PC-9 (cell line): ENCODE measurements around the gene MYH6. TPM values are rescaled to one million over a fixed set of nuclear protein-coding genes. Genes with fewer than 3 reads are reported as not detected.
A peak's percentile ranks its signal among the peaks of the same experiment; 100 is the strongest.

Experiments
- BruUV-seq: library from RNA; stranded (reverse); fragments of 400-500 nt; replicated peaks from 2 replicates; lab custom pipeline; 2021; lab: Mats Ljungman, UMichigan
- CTCF ChIA-PET: fragments of 300-600 bp; sonication (Branson Sonifier 250); formaldehyde crosslinking; loops from one replicate; lab custom pipeline; 2022; ENCODE audit warnings: antibody characterized with exemption; lab: Charles Lee
- POLR2A ChIA-PET: fragments of 300-600 bp; sonication (Branson Sonifier 250); formaldehyde crosslinking; loops from one replicate; lab custom pipeline; 2022; ENCODE audit warnings: antibody characterized with exemption; ENCODE audit not compliant: unreplicated experiment; lab: Charles Lee
- DNase-seq, 2 experiments: peaks; one replicate each; pipeline versions ENCODE4 v3.0.0 to v3.0.0-alpha.2; 2015 to 2022; ENCODE audit warnings: mixed read lengths in 1 of 2
- H2AFZ ChIP-seq: fragments of 200-600 bp; sonication (generic); 2 replicates; pipeline ENCODE4 v1.8.1; 2017; ENCODE audit warnings: antibody characterized with exemption
- H3F3A ChIP-seq: fragments of 200-600 bp; sonication (generic); 2 replicates; pipeline ENCODE4 v1.8.1; 2017; ENCODE audit warnings: antibody characterized with exemption, mild to moderate bottlenecking, low read depth; ENCODE audit not compliant: insufficient read depth
- H3K27ac ChIP-seq: fragments of 200-600 bp; sonication (generic); 2 replicates; pipeline ENCODE4 v1.6.1; 2016; ENCODE audit warnings: mixed run types
- H3K27me3 ChIP-seq: fragments of 200-600 bp; sonication (generic); 2 replicates; pipeline ENCODE4 v1.6.1; 2016; ENCODE audit warnings: low read depth, mixed run types; ENCODE audit not compliant: insufficient read depth
- H3K36me3 ChIP-seq: fragments of 200-600 bp; sonication (generic); 2 replicates; pipeline ENCODE4 v1.6.1; 2016; ENCODE audit warnings: low read depth, mixed run types
- H3K4me1 ChIP-seq: fragments of 200-600 bp; sonication (generic); replicated peaks from 2 replicates; pipeline ENCODE4 v1.6.1; 2016; ENCODE audit warnings: mixed run types; ENCODE audit not compliant: insufficient read depth
- H3K4me2 ChIP-seq: fragments of 200-600 bp; sonication (generic); 2 replicates; pipeline ENCODE4 v1.6.1; 2017; ENCODE audit warnings: mixed run types
- H3K4me3 ChIP-seq: fragments of 200-600 bp; sonication (generic); 2 replicates; pipeline ENCODE4 v1.6.1; 2016; ENCODE audit warnings: mixed run types
- H3K79me2 ChIP-seq: fragments of 200-600 bp; sonication (generic); 2 replicates; pipeline ENCODE4 v1.6.1; 2017; ENCODE audit warnings: low read depth, mixed run types
- H3K9me2 ChIP-seq: fragments of 200-600 bp; sonication (generic); 2 replicates; pipeline ENCODE4 v1.8.1; 2017; ENCODE audit warnings: mild to moderate bottlenecking; ENCODE audit not compliant: insufficient read depth
- H3K9me3 ChIP-seq: fragments of 200-600 bp; sonication (generic); 2 replicates; pipeline ENCODE4 v1.8.1; 2016; ENCODE audit warnings: low read depth; ENCODE audit not compliant: insufficient read depth
- H4K20me1 ChIP-seq: fragments of 200-600 bp; sonication (generic); 2 replicates; pipeline ENCODE4 v1.8.1; 2017; ENCODE audit not compliant: insufficient read depth
- CTCF ChIP-seq: fragments of 200-600 bp; sonication (generic); conservative IDR thresholded peaks from 2 replicates; pipeline ENCODE4 v1.6.1; 2017; ENCODE audit warnings: mixed run types, antibody characterized with exemption, mild to moderate bottlenecking, moderate library complexity
- EZH2 ChIP-seq: fragments of 200-600 bp; sonication (generic); IDR thresholded peaks from 2 replicates; pipeline ENCODE4 v1.8.0; 2017; ENCODE audit warnings: antibody characterized with exemption, low read depth
- intact Hi-C: fragments of 100-400 bp; cut with micrococcal nuclease; formaldehyde crosslinking; loops from one replicate; pipeline ENCODE4 v1.10.0; 2022; ENCODE audit not compliant: unreplicated experiment
- microRNA-seq: library from miRNA; unstranded; fragments of <30 nt; microRNA quantifications from one replicate; pipeline ENCODE4 v1.2.0, GENCODE V29; 2021; ENCODE audit warnings: borderline number of aligned reads, borderline replicate concordance
- total RNA-seq: library from RNA; stranded (reverse); gene quantifications from 2 replicates; pipeline ENCODE4 v1.2.3, GENCODE V29; 2021

Gene MYH6
- total RNA-seq, 1 experiment from 2014 or later: not detected

DNA sequence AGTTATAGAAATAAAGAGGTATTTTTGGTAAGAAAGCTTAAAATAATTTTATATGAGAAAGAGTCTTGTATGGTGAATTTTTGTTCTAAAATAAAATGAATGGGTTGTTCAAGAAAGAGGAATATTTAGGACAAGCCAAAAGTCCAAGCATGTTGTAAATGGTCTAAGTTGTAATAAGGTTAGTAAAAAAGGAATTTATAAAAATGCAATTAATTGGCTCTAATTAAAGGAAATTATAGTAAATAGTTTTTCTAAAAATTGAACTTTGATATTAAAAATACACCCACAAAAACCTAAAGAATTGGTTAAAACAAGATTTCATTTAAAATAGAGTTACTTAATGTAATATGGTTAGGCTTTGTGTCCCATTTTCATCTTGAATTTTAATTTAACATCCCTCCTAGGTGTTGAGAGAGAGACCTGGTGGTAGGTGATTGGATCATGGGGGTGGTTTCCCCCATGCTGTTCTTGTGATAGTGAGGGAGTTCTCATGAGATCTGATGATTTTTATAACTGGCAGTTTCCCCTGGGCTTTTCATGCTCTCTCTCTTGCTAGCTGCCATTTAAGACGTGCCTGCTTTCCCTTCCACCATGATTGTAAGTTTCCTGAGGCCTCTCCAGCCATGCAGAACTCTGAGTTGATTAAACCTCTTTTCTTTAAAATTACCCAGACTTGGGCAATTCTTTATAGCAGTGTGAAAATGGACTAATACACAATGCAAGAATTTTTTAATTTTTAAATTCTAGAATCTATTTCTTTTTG is 68.4 kb downstream of the MYH6 start:
- H4K20me1 ChIP-seq: no peaks in the 10 kb centered on the region
- no peak overlapping the region for H3K27ac ChIP-seq
- no peaks in the 10 kb centered on the region; the same call in 1 of the 2 replicates for H3K9me3 ChIP-seq
- no peaks in the 10 kb centered on the region for H3K4me1 ChIP-seq
- POLR2A ChIA-PET: no interaction called here
- H2AFZ ChIP-seq: no peak overlapping the region
- H3K4me3 ChIP-seq: no peak overlapping the region
- H3K36me3 ChIP-seq: no peaks in the 10 kb centered on the region
- H3K4me2 ChIP-seq: no peak overlapping the region
- no peak for DNase-seq
- H3F3A ChIP-seq: no peaks in the 10 kb centered on the region
- no peak for TF ChIP-seq EZH2
- TF ChIP-seq CTCF: no peak
- H3K27me3 ChIP-seq: peaks cover 34% of the 10 kb centered on the region
- H3K79me2 ChIP-seq: no peaks in the 10 kb centered on the region
- CTCF ChIA-PET: no interaction called here
- H3K9me2 ChIP-seq: no peaks in the 10 kb centered on the region
- intact Hi-C loops: no loop called here
- no TSS peak for BruUV-seq

DNA sequence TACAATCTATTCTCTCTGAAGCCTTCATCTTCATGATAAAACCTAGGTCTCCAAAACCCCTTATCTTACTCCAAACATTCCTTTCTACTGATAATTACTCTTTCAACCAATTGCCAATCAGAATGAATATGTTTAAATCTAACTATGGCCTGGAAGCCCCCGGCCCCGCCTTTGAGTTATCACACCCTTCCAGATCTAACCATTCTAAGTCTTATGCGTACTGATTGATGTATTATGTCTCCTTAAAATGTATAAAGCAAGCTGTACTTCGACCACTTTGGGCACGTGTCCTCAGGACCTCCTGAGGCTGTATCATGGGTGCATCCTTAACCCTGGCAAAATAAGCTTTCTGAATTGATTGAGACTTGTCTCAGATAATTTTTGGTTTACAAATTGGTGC is 72.5 kb downstream of the MYH6 start:
- H3K4me2 ChIP-seq: no peak overlapping the region
- no peaks in the 10 kb centered on the region for H3K9me2 ChIP-seq
- intact Hi-C loops: no loop called here
- H3K4me1 ChIP-seq: no peaks in the 10 kb centered on the region
- no peak overlapping the region for H3K4me3 ChIP-seq
- no TSS peak for BruUV-seq
- H3K9me3 ChIP-seq: no peaks in the 10 kb centered on the region
- peaks cover 45% of the 10 kb centered on the region for H3K27me3 ChIP-seq
- H3K36me3 ChIP-seq: no peaks in the 10 kb centered on the region
- DNase-seq: no peak
- H3K27ac ChIP-seq: no peak overlapping the region
- no peak overlapping the region for H2AFZ ChIP-seq
- no peaks in the 10 kb centered on the region for H3K79me2 ChIP-seq
- CTCF ChIA-PET: interaction anchor here (0.7 kb wide), 1 partner anchor 9 kb away, joined by 9 read pairs; no protein-coding TSS in a partner anchor
- no peaks in the 10 kb centered on the region for H3F3A ChIP-seq
- POLR2A ChIA-PET: no interaction called here
- H4K20me1 ChIP-seq: no peaks in the 10 kb centered on the region
- TF ChIP-seq CTCF (no peak), EZH2 (no peak)

Small RNA genes lying within 50 kb of the gene (microRNA-seq; reads per million reads assigned to microRNA genes)
- 15.5 reads per million, percentile 27 among the genes with 10 or more reads in this experiment for gene MIR208A
- gene MIR208B: not detected

Other genes starting within 250 kb of the MYH6 start
- 2.0 and 3.6 TPM in 2 replicates for gene SLC7A8, start 224.6 kb downstream of the MYH6 start, total RNA-seq
- not detected in 2 replicates for gene RNF212B, start 170.3 kb downstream of the MYH6 start, total RNA-seq
- 14.0 TPM in 2 replicates for gene HOMEZ, start 122.1 kb downstream of the MYH6 start, total RNA-seq
- 8.1 and 9.5 TPM in 2 replicates for gene PPP1R3E, start 105.4 kb downstream of the MYH6 start, total RNA-seq
- 20.3 and 25.7 TPM in 2 replicates for gene BCL2L2, start 101.4 kb downstream of the MYH6 start, total RNA-seq
- 107 and 142 TPM in 2 replicates for gene PABPN1, start 86.8 kb downstream of the MYH6 start, total RNA-seq
- gene SLC22A17, start 55.4 kb downstream of the MYH6 start, total RNA-seq: not detected in 2 replicates
- not detected in 2 replicates for gene EFS, start 43.1 kb downstream of the MYH6 start, total RNA-seq
- gene IL25, start 35.5 kb downstream of the MYH6 start, total RNA-seq: not detected in 2 replicates
- gene CMTM5, start 31.2 kb downstream of the MYH6 start, total RNA-seq: not detected in 2 replicates
- not detected in 2 replicates for gene MYH7, start 27.4 kb upstream of the MYH6 start, total RNA-seq
- 23.1 and 27.6 TPM in 2 replicates for gene NGDN, start 61.4 kb upstream of the MYH6 start, total RNA-seq
- 3.7 and 5.3 TPM in 2 replicates for gene ZFHX2, start 143.5 kb upstream of the MYH6 start, total RNA-seq
- 3.4 and 4.1 TPM in 2 replicates for gene THTPA, start 148.0 kb upstream of the MYH6 start, total RNA-seq
- gene AP1G2, start 159.5 kb upstream of the MYH6 start, total RNA-seq: 128 and 160 TPM in 2 replicates
- gene JPH4, start 170.5 kb upstream of the MYH6 start, total RNA-seq: not detected in 2 replicates
- gene DHRS2, start 228.1 kb upstream of the MYH6 start, total RNA-seq: 0.55 and 1.3 TPM in 2 replicates